ENCODE measurements around the gene ARHGAP31.

DNA sequence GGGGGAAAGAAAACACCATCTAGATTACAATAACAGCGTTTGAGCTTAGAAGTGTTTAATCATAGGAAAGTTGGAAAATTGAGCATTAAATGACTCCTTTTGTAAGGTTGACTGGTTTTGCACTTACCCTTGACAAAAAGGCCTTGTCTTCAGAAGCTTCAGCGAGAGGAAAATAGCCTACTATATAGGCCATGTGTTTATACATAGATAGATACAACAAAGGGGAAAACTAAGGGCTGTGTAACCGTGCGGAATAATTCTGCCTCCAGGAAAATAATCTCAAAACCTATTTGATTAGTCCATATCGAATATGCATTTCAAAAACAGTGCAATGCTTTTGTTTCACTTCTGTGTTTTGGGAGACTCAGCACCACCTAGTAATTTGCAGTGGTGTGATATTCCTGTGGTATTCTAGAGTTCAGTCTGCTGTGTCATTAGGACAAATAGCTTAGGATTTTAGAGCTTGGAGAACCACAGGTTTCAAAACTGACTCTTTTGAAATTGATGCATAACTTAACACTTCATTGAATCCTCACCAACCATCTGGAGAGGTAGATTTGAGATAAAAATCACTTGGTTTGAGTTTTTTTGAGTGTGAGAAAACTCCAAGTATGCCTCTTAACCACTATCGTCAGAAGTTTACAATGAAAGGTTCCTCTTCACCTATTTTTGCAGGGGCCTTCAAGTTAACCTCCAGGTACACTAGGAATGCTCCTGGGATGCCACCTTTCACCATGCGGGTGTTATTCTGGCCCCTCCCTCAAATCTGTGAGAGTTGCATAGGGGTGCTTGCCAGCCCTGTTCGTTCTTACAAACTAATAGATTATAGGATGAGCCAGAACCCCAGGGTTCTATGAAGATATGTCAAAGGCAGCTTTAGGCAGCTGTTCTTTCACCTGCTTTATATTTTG lies 1.9 kb downstream of the ARHGAP31 start:
- TF ChIP-seq EZH2phosphoT487 (conservative IDR thresholded peaks at IDR 0.05; ENCODE audit: low read length), result no peak
- TF ChIP-seq, protein P1, sequence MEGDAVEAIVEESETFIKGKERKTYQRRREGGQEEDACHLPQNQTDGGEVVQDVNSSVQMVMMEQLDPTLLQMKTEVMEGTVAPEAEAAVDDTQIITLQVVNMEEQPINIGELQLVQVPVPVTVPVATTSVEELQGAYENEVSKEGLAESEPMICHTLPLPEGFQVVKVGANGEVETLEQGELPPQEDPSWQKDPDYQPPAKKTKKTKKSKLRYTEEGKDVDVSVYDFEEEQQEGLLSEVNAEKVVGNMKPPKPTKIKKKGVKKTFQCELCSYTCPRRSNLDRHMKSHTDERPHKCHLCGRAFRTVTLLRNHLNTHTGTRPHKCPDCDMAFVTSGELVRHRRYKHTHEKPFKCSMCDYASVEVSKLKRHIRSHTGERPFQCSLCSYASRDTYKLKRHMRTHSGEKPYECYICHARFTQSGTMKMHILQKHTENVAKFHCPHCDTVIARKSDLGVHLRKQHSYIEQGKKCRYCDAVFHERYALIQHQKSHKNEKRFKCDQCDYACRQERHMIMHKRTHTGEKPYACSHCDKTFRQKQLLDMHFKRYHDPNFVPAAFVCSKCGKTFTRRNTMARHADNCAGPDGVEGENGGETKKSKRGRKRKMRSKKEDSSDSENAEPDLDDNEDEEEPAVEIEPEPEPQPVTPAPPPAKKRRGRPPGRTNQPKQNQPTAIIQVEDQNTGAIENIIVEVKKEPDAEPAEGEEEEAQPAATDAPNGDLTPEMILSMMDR (IDR thresholded peaks at IDR 0.05; ENCODE audit: insufficient read depth, low read length, poor library complexity, severe bottlenecking), result no peak

Measured in SU-DHL-6 (cell line).